Retinal pigment epithelial cell (primary cell): ENCODE measurements around the gene GARIN3.
A peak's percentile ranks its signal among the peaks of the same experiment; 100 is the strongest.

Experiments used
- DNase-seq: peaks from one replicate; pipeline ENCODE4 v3.0.0-alpha.2; 2010; ENCODE audit warnings: low read depth
- H3K4me3 ChIP-seq: 2 replicates; pipeline ENCODE4 v1.5.1; 2011; ENCODE audit warnings: mild to moderate bottlenecking, low read length, control low read depth, moderate library complexity
- TF ChIP-seq, protein P1 (sequence below): conservative IDR thresholded peaks from 2 replicates; pipeline ENCODE4 v1.5.1; 2011; ENCODE audit warnings: low read depth, low read length, control low read depth, inconsistent platforms

GARIN3 gene

DNA sequence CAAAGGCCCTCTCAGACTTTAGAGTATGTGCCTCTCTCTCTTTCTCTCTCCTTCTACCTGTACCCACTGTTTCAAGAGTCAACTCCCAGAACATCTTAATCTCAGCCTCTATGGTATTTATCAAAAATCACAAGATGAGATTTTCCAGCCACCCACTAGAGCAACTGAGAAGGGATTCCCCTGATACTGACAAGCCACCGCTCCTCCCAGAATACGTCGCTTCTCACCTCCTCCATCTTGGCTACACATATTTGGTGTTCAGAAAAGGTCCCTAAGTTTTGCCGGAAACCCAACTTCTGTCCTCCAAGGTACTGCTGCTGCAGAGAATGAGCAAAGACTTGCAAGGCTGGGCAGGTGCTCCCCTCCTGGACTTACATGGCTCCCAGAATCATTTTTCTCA is 6.1 kb downstream of the GARIN3 start:
- H3K4me3 ChIP-seq, result no peak overlapping the region
- TF ChIP-seq, protein P1, sequence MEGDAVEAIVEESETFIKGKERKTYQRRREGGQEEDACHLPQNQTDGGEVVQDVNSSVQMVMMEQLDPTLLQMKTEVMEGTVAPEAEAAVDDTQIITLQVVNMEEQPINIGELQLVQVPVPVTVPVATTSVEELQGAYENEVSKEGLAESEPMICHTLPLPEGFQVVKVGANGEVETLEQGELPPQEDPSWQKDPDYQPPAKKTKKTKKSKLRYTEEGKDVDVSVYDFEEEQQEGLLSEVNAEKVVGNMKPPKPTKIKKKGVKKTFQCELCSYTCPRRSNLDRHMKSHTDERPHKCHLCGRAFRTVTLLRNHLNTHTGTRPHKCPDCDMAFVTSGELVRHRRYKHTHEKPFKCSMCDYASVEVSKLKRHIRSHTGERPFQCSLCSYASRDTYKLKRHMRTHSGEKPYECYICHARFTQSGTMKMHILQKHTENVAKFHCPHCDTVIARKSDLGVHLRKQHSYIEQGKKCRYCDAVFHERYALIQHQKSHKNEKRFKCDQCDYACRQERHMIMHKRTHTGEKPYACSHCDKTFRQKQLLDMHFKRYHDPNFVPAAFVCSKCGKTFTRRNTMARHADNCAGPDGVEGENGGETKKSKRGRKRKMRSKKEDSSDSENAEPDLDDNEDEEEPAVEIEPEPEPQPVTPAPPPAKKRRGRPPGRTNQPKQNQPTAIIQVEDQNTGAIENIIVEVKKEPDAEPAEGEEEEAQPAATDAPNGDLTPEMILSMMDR, result no peak
- DNase-seq, result no peak

DNA sequence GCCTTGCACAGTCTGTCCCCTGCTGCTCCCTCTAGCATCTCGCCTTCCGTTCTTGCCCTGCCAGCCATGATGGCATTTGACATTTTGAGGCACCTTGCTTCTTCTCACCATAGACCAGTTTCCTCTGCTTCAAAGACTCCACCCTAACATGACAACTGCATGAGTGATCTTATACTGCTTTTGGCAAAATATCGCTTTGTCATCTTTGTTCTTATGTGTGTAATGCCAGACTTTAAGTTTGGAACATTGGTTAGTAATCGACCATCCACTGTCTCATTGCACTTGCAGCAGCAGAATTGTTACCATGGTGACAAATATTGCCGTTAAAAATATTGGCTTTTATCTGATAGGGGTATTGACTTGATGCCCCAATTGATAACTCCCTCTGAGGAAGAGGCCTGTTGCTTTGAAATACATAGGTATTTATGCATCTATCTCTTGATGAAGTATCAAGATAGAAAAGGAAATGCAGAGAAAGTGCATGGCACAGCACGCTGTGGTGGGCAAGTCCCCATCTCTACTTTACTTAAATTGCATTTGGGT is 6.8 kb downstream of the GARIN3 start:
- TF ChIP-seq, protein P1, result no peak
- no peak overlapping the region for H3K4me3 ChIP-seq
- no peak for DNase-seq

DNA sequence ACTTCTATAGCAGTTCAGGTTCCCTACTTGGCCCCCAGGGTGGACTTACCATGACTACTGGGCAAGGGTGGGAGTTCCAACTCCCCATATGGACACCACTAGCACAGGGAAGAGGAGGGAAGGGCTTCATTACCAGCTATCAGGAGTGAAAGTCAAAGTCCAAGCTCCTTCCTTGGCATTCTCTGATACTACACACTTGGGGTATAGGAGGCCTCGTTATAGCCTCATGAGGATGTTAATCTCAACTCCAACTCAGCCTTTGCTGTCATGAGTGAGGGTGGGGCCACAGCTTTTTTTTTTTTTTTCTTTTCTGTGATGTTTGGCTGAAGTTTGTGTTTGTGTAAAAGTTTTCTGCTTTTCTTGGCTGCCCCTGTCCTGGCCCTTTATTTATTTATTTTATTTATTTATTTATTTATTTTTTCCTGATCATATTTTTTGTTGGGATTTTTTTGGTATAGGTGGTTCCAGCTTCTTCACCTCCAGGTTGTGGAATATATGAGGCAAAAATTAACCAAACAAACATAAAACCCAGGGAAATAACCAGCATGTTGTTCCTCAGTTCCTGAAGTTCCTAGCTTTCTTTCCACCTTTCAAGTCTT is 8.7 kb downstream of the GARIN3 start:
- H3K4me3 ChIP-seq, result no peak overlapping the region
- TF ChIP-seq, protein P1, result no peak
- DNase-seq, result no peak

DNA sequence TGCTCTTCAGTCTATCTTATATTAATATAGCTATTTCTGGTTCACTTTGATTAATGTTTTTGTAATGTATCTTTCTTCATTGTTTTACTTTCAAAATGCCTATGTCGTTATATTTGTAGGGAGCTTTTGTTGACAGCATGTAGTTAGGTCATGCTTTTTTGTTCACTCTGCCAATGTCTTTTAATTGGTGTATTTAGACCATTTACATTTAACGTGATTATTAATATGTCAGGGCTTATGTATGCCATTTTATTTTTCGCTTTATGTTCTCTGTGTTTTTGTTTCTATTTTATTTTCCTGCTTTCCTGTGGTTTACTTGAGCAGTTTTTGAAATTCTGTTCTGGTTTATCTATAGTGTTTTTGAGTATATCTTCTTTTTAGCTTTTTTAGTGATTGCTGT is 10.8 kb downstream of the GARIN3 start:
- H3K4me3 ChIP-seq, result no peak overlapping the region
- TF ChIP-seq, protein P1, result no peak
- no peak for DNase-seq

DNA sequence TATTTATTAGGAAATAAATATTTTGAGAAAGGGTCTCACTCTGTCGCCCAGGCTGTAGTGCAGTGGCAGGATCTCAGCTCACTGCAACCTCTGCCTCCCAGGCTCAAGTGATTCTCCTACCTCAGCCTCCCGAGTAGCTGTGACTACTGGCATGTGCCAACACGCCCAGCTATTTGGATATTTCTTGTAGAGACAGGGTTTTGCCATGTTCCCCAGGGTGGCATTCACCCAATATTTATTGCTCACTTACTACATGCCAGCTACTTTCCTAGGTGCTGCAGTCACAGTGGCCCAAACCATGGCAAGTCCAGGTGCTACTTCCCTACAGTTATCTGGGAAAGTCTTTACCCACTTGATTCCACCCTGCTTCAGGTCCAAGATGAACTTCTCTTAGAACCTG is 15.1 kb downstream of the GARIN3 start:
- no peak for DNase-seq
- H3K4me3 ChIP-seq, result no peak overlapping the region
- TF ChIP-seq, protein P1, result no peak

DNA sequence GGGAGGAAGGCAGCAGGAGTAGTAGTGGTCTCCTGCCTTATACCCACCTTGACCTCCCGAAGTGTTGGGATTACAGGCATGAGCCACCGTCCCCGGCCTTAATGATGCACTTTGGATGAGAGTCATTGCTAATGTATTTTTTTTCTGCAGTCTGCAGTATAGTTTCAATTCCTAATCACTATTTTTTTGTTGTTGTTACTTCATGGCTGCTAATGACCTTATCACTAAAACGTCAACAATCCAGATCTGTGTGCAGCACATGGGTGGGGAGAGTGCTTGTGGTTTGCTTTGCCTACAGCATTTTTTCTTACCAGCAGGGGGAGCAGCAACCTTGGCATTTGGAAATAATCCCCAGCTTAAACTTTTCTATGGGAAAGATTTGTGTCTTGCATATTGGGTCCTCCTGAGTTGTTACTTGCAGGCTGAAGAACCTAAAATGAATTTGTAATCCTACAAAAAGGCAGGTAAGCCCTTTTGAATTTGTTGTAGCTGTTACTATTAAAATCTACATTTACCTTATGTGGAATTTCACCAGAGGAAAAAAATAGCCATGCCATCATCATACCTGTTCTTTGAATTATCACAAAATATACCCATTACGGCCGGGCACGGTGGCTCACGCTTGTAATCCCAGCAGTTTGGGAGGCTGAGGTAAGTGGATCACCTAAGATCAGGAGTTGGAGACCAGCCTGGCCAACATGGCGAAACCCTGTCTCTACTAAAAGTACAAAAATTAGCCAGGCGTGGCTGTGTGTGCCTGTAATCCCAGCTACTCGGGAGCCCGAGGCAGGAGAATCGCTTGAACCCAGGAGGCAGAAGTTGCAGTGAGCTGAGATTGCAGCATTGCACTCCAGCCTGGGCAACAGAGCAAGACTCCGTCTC is 17.1 kb downstream of the GARIN3 start:
- no peak overlapping the region for H3K4me3 ChIP-seq
- TF ChIP-seq, protein P1, result peak; percentile 95
- DNase-seq, result peak; percentile 26
